Keratinocyte (primary cell): ENCODE results near the gene DCAF15.

ENCODE experiments used
- EZH2 ChIP-seq: IDR thresholded peaks from one replicate; pipeline ENCODE4 v1.6.1; 2012; ENCODE audit warnings: inconsistent platforms, mild to moderate bottlenecking, low read length, moderate library complexity
- TF ChIP-seq, protein P1 (sequence below), 3 experiments: IDR thresholded peaks in 1 of 3; conservative IDR thresholded peaks in 1 of 3; optimal IDR thresholded peaks in 1 of 3; 2 replicates in 2 of 3; 3 replicates in 1 of 3; pipeline versions ENCODE3 to v1.5.1; 2011; ENCODE audit warnings: low read length in 3 of 3, mild to moderate bottlenecking in 3 of 3, moderate library complexity in 2 of 3, control low read depth in 1 of 3, inconsistent platforms in 1 of 3; ENCODE audit not compliant: insufficient read depth in 2 of 3; ENCODE audit errors: extremely low read depth in 1 of 3

DNA sequence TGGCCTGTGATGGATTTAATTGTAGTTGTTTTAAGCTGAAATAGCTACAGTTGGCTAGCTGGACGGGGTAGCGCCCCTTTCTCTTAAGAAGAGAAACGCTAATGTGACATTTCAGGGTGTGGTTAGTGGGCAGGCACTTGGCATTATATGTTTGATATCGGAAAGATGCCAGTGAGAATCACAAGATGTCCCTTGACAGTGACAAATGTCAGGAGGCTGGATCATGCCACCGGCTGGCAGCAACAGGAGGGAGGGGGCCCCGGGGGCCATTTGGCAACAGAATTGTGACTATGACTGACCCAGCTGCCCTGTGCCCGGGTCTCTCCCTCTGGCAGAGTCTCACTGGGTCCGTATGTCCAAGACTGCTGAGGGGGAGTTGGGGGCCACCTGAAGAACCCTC is 4.7 kb downstream of the DCAF15 start:
- TF ChIP-seq, protein P1, sequence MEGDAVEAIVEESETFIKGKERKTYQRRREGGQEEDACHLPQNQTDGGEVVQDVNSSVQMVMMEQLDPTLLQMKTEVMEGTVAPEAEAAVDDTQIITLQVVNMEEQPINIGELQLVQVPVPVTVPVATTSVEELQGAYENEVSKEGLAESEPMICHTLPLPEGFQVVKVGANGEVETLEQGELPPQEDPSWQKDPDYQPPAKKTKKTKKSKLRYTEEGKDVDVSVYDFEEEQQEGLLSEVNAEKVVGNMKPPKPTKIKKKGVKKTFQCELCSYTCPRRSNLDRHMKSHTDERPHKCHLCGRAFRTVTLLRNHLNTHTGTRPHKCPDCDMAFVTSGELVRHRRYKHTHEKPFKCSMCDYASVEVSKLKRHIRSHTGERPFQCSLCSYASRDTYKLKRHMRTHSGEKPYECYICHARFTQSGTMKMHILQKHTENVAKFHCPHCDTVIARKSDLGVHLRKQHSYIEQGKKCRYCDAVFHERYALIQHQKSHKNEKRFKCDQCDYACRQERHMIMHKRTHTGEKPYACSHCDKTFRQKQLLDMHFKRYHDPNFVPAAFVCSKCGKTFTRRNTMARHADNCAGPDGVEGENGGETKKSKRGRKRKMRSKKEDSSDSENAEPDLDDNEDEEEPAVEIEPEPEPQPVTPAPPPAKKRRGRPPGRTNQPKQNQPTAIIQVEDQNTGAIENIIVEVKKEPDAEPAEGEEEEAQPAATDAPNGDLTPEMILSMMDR (optimal IDR thresholded peaks at IDR 0.05 in 1 of 3, IDR thresholded peaks at IDR 0.05 in 1 of 3, conservative IDR thresholded peaks at IDR 0.05 in 1 of 3; ENCODE audit: extremely low read depth in 1 of 3, insufficient read depth in 2 of 3, low read length in 3 of 3): no peak
- TF ChIP-seq EZH2: no peak
